Testis (tissue), 3 donors: Measurements from ENCODE around the gene KRTAP5-9. TPM values are rescaled to one million over a fixed set of nuclear protein-coding genes. Genes with fewer than 3 reads are reported as not detected.

Experiments
- DNase-seq: peaks from one replicate; pipeline ENCODE4 v3.0.0-alpha.2; 2019
- H3K27ac ChIP-seq, 2 donors: fragments of 200-600 bp; sonication (generic); one replicate each; pipeline ENCODE4 v1.5.1; 2019
- H3K27me3 ChIP-seq: fragments of 200-600 bp; sonication (generic); one replicate; pipeline ENCODE4 v1.5.1; 2019
- H3K36me3 ChIP-seq: fragments of 200-600 bp; sonication (generic); one replicate; pipeline ENCODE4 v1.5.1; 2017; ENCODE audit warnings: low read depth; ENCODE audit errors: missing control alignments
- H3K4me1 ChIP-seq: fragments of 200-600 bp; sonication (generic); one replicate; pipeline ENCODE4 v1.5.1; 2019
- H3K4me3 ChIP-seq, 2 donors: fragments of 200-600 bp; sonication (generic); one replicate each; pipeline ENCODE4 v1.5.1; 2017 to 2019
- H3K9me3 ChIP-seq: fragments of 200-600 bp; sonication (generic); one replicate; pipeline ENCODE4 v1.5.1; 2017
- POLR2A ChIP-seq: fragments of 450-650 bp; IDR thresholded peaks from one replicate; pipeline ENCODE4 v1.6.1; 2017; ENCODE audit warnings: antibody characterized with exemption, mild to moderate bottlenecking, moderate library complexity
- WGBS, 2 donors: methylation state at CpG; one replicate each; pipeline ENCODE4 v1.1.5; 2018; 5-methylcytosine and 5-hydroxymethylcytosine counted together
- intact Hi-C: fragments of 100-400 bp; cut with DNase I; formaldehyde crosslinking; loops from one replicate; pipeline ENCODE4 v1.15.1; 2023; ENCODE audit warnings: low total_unique reads
- polyA plus RNA-seq: library from polyadenylated mRNA; stranded (reverse); fragments of 350-450 nt; fragmentation: Illumina TruSeq; extraction: RNeasy Lipid Tissue Mini Kit (QIAGEN cat#74804); gene quantifications from one replicate; pipeline ENCODE4 v1.2.3, GENCODE V29; 2014; ENCODE audit warnings: low read depth, low replicate concordance; ENCODE audit not compliant: insufficient read depth
- total RNA-seq, 2 donors: library from RNA; depleted of rRNA; stranded (reverse); fragments of >200 nt; gene quantifications; one replicate each; pipeline ENCODE4 v1.2.3, GENCODE V29; 2016
- TF ChIP-seq, protein P1 (sequence below), 3 experiments: fragments of 450-650 bp in 2 of 3; fragments of 200-600 bp in 1 of 3; sonication (generic) in 1 of 3; IDR thresholded peaks; one replicate each; pipeline ENCODE4 v1.5.1; 2016 to 2019; ENCODE audit warnings: antibody characterized with exemption in 3 of 3, mild to moderate bottlenecking in 2 of 3, moderate library complexity in 1 of 3

Gene KRTAP5-9
- total and polyA plus RNA-seq, 3 donors from 2014 or later: 1.4 to 3.6 (median 1.5) TPM

DNA sequence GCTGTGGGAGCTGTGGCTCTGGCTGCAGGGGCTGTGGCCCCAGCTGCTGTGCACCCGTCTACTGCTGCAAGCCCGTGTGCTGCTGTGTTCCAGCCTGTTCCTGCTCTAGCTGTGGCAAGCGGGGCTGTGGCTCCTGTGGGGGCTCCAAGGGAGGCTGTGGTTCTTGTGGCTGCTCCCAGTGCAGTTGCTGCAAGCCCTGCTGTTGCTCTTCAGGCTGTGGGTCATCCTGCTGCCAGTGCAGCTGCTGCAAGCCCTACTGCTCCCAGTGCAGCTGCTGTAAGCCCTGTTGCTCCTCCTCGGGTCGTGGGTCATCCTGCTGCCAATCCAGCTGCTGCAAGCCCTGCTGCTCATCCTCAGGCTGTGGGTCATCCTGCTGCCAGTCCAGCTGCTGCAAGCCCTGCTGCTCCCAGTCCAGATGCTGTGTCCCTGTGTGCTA is 514 bp downstream of the KRTAP5-9 start:
- 54 to 56% methylated on average over 4 to 5 of the region's 5 CpGs for WGBS, 2 donors
- no peaks in the 10 kb centered on the region for H3K27me3 ChIP-seq
- TF ChIP-seq, protein P1, sequence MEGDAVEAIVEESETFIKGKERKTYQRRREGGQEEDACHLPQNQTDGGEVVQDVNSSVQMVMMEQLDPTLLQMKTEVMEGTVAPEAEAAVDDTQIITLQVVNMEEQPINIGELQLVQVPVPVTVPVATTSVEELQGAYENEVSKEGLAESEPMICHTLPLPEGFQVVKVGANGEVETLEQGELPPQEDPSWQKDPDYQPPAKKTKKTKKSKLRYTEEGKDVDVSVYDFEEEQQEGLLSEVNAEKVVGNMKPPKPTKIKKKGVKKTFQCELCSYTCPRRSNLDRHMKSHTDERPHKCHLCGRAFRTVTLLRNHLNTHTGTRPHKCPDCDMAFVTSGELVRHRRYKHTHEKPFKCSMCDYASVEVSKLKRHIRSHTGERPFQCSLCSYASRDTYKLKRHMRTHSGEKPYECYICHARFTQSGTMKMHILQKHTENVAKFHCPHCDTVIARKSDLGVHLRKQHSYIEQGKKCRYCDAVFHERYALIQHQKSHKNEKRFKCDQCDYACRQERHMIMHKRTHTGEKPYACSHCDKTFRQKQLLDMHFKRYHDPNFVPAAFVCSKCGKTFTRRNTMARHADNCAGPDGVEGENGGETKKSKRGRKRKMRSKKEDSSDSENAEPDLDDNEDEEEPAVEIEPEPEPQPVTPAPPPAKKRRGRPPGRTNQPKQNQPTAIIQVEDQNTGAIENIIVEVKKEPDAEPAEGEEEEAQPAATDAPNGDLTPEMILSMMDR (IDR thresholded peaks at IDR 0.05): no peak
- no peak for TF ChIP-seq POLR2A
- H3K9me3 ChIP-seq: no peaks in the 10 kb centered on the region
- no peaks in the 10 kb centered on the region for H3K4me1 ChIP-seq
- intact Hi-C loops: no loop called here
- no peak overlapping the region for H3K27ac ChIP-seq
- no peaks in the 10 kb centered on the region for H3K36me3 ChIP-seq
- no peak for DNase-seq
- H3K4me3 ChIP-seq: no peak overlapping the region

DNA sequence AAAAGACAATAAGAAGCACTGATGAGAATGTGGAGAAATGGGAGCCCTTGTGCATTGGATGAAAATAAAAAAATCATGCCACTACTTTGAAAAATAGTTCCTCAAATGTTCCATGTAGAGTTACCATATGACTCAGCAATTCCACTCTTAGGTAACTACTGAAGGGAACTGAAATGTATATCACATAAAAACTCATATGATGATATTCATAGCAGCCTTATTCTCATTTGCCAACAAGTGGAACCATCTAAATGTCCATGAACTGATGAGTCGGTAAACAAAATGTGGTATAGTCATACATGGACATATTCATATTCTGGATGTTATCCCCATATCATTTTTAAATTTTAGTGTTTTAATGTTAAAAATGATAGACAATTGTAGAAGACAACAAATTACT is 3.5 kb downstream of the KRTAP5-9 start:
- 100% methylated on average over 1 of the region's 1 CpG for WGBS, 2 donors
- TF ChIP-seq, protein P1 (IDR thresholded peaks at IDR 0.05): no peak
- TF ChIP-seq POLR2A: no peak
- intact Hi-C loops: no loop called here
- Histone ChIP-seq H3K9me3 (no peaks in the 10 kb centered on the region), H3K36me3 (no peaks in the 10 kb centered on the region), H3K4me3 (no peak overlapping the region), H3K27me3 (no peaks in the 10 kb centered on the region), H3K4me1 (no peaks in the 10 kb centered on the region), H3K27ac (no peak overlapping the region)
- no peak for DNase-seq

DNA sequence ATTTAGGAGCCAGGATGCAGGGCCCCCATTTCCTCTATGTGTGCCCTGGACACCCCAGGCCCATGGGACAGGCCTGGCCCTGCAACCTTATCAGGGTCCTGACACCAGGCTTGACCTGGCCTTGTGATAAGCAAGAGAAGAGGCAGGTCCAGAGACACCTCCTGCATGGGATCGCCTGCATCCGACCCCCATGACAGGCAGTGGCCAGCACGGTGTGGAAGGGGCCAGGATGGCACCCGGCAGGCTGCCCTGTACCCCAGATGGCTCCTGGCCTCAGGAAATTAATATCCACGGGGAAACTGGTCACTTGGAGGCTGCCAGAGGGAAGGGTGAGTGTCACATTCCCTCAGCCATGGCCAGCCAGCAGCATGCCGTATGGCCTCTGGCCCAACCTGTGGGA is 6.8 kb downstream of the KRTAP5-9 start:
- no peak for DNase-seq
- Histone ChIP-seq H3K9me3 (no peaks in the 10 kb centered on the region), H3K4me1 (no peaks in the 10 kb centered on the region), H3K27ac (no peak overlapping the region), H3K27me3 (no peaks in the 10 kb centered on the region), H3K36me3 (no peaks in the 10 kb centered on the region), H3K4me3 (no peak overlapping the region)
- intact Hi-C loops: no loop called here
- TF ChIP-seq, protein P1 (IDR thresholded peaks at IDR 0.05): no peak
- no peak for TF ChIP-seq POLR2A
- WGBS, 2 donors: 50% methylated on average over 2 of the region's 6 CpGs; no CpG with 5 or more reads in 1 of the 2 donors

DNA sequence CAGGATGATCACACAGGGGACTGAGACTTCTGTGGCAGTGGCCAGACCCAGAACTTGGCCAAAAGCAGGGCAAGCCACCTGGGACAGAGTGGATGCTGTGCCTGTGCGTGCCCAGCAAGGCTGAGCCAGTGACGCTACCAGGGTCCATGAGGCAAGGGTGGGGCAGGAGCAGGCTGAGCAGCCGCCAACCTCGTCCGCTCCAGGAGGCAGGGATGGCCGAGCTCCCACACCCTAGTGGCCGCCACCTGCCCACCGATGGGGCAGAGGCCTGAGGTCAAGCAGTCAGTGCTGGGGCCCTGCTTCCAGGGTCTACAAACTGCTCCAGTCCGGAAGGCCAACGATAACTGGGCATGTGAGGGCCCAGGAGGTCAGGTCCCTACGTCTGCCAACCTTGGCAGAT is 7.3 kb downstream of the KRTAP5-9 start:
- intact Hi-C loops: no loop called here
- 95 to 98% methylated on average over 4 to 11 of the region's 11 CpGs for WGBS, 2 donors
- TF ChIP-seq, protein P1 (IDR thresholded peaks at IDR 0.05): no peak
- TF ChIP-seq POLR2A: no peak

DNA sequence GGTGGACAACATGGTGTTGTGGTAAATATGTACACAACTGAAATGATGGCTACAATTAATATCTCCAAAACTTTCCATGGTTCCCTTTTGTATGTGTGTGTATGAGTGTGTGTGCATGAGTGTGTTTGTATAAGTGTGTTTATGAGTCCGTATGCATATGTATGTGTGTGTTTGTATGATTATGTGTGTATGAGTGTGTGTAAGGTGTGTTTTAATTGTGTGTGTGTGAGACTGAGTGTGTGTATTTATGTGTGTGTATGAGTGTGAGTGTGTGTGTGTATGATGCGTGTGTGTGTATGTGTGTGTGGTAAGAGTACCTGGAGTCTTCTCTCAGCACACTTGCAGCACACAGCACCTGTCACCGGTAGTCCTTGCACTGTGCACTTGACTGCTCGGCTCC is 7.8 kb downstream of the KRTAP5-9 start:
- Histone ChIP-seq H3K4me1 (no peaks in the 10 kb centered on the region), H3K9me3 (no peaks in the 10 kb centered on the region), H3K27me3 (no peaks in the 10 kb centered on the region), H3K4me3 (no peak overlapping the region), H3K27ac (no peak overlapping the region), H3K36me3 (no peaks in the 10 kb centered on the region)
- 78 to 90% methylated on average over 4 of the region's 4 CpGs for WGBS, 2 donors
- TF ChIP-seq, protein P1 (IDR thresholded peaks at IDR 0.05): no peak
- TF ChIP-seq POLR2A: no peak
- DNase-seq: no peak
- intact Hi-C loops: no loop called here

More for the DNA sequence above, 7.3 kb downstream of the KRTAP5-9 start:
- no peaks in the 10 kb centered on the region for H3K9me3 ChIP-seq
- H3K27ac ChIP-seq: no peak overlapping the region
- no peak for DNase-seq
- no peaks in the 10 kb centered on the region for H3K27me3 ChIP-seq
- H3K4me3 ChIP-seq: no peak overlapping the region
- no peaks in the 10 kb centered on the region for H3K4me1 ChIP-seq
- no peaks in the 10 kb centered on the region for H3K36me3 ChIP-seq
